Fibroblast of skin of abdomen (primary cell): ENCODE data around the gene SERPINI1.
"Not testable (repeated sequence)": the region's sequence is repeated elsewhere in the genome, so short reads cannot be mapped to it uniquely, and the experiment has no call there.

Experiments
- DNase-seq: peaks from one replicate; pipeline ENCODE4 v3.0.0-alpha.2; 2013

Gene SERPINI1

GRCh38 chr3:167798443-167798842 is 62.9 kb downstream of the SERPINI1 start:
- DNase-seq = no peak

- DNase-seq = no peak
These were observed 73.4 kb downstream of the SERPINI1 start for GRCh38 chr3:167808910-167809309.

GRCh38 chr3:167810236-167810635 is 74.7 kb downstream of the SERPINI1 start:
- no peak for DNase-seq

- DNase-seq = no peak
These were observed 75.5 kb downstream of the SERPINI1 start for GRCh38 chr3:167811031-167811430.

GRCh38 chr3:167813169-167814123 is 77.9 kb downstream of the SERPINI1 start:
- DNase-seq = no peak

- peak; percentile 23 for DNase-seq
These were observed 79.0 kb downstream of the SERPINI1 start for GRCh38 chr3:167814441-167814951.

GRCh38 chr3:167816953-167817352 is 81.4 kb downstream of the SERPINI1 start:
- no peak for DNase-seq

GRCh38 chr3:167820102-167820865 is 84.8 kb downstream of the SERPINI1 start:
- no peak for DNase-seq

- DNase-seq = no peak
These were observed 85.8 kb downstream of the SERPINI1 start for GRCh38 chr3:167821248-167821805.

- no peak for DNase-seq
These were observed 88.2 kb downstream of the SERPINI1 start for GRCh38 chr3:167823738-167824137.

GRCh38 chr3:167827588-167827987 is 92.1 kb downstream of the SERPINI1 start:
- DNase-seq = not testable (repeated sequence)

GRCh38 chr3:167829071-167829470 is 93.5 kb downstream of the SERPINI1 start:
- DNase-seq = no peak

- DNase-seq = no peak
These were observed 94.5 kb downstream of the SERPINI1 start for GRCh38 chr3:167830007-167830406.

GRCh38 chr3:167835359-167835758 is 99.8 kb downstream of the SERPINI1 start:
- no peak for DNase-seq

- DNase-seq = no peak
These were observed 100.4 kb downstream of the SERPINI1 start for GRCh38 chr3:167835953-167836352.

- DNase-seq = no peak
These were observed 101.9 kb downstream of the SERPINI1 start for GRCh38 chr3:167837466-167837865.

- no peak for DNase-seq
These were observed 104.1 kb downstream of the SERPINI1 start for GRCh38 chr3:167839460-167840134.

GRCh38 chr3:167840247-167840646 is 104.7 kb downstream of the SERPINI1 start:
- DNase-seq = no peak

GRCh38 chr3:167843481-167843880 is 108.0 kb downstream of the SERPINI1 start:
- DNase-seq = no peak

GRCh38 chr3:167843886-167844285 is 108.4 kb downstream of the SERPINI1 start:
- DNase-seq = no peak

GRCh38 chr3:167844528-167844927 is 109.0 kb downstream of the SERPINI1 start:
- DNase-seq = no peak

- DNase-seq = no peak
These were observed 115.7 kb downstream of the SERPINI1 start for GRCh38 chr3:167851171-167851570.
